Measurements from ENCODE around the gene TJP2. TPM values are rescaled to one million over a fixed set of nuclear protein-coding genes. Genes with fewer than 3 reads are reported as not detected.
A peak's percentile ranks its signal among the peaks of the same experiment; 100 is the strongest.

The TJP2 gene
- total RNA-seq, 1 experiment from 2014 or later = 2.3 TPM

- DNase-seq = no peak
- no peaks in the 10 kb centered on the region for H3K36me3 ChIP-seq (ENCODE audit: insufficient read depth, low read length)
- no peak overlapping the region for H3K4me2 ChIP-seq (ENCODE audit: low read depth, low read length, poor library complexity, severe bottlenecking)
- H3K79me2 ChIP-seq (ENCODE audit: low read length) = no peaks in the 10 kb centered on the region
- no peak overlapping the region for H2AFZ ChIP-seq (ENCODE audit: low read length)
- H4K20me1 ChIP-seq (ENCODE audit: insufficient read depth, low read depth, low read length) = no peaks in the 10 kb centered on the region
- H3K4me3 ChIP-seq (ENCODE audit: low read length) = no peak overlapping the region
- no peaks in the 10 kb centered on the region for H3K9me3 ChIP-seq (ENCODE audit: low read length)
- no peaks in the 10 kb centered on the region for H3K9me2 ChIP-seq (replicated peaks; ENCODE audit: insufficient read depth, low read length)
- H3K4me1 ChIP-seq (ENCODE audit: low read length) = peaks cover 9% of the 10 kb centered on the region
- no peak overlapping the region for H3K27ac ChIP-seq (ENCODE audit: low read length)
- H3K9ac ChIP-seq (ENCODE audit: low read length) = no peak overlapping the region
- H3K27me3 ChIP-seq (ENCODE audit: low read length) = no peaks in the 10 kb centered on the region
Measured at GRCh38 chr9:69234683-69235082, 60.6 kb downstream of the TJP2 start.

GRCh38 chr9:69236188-69236587 lies 62.1 kb downstream of the TJP2 start:
- H3K4me1 ChIP-seq (ENCODE audit: low read length) = peaks cover 9% of the 10 kb centered on the region
- H3K36me3 ChIP-seq (ENCODE audit: insufficient read depth, low read length) = no peaks in the 10 kb centered on the region
- no peak overlapping the region for H3K27ac ChIP-seq (ENCODE audit: low read length)
- no peaks in the 10 kb centered on the region for H4K20me1 ChIP-seq (ENCODE audit: insufficient read depth, low read depth, low read length)
- H3K4me2 ChIP-seq (ENCODE audit: low read depth, low read length, poor library complexity, severe bottlenecking) = no peak overlapping the region
- no peaks in the 10 kb centered on the region for H3K27me3 ChIP-seq (ENCODE audit: low read length)
- H3K4me3 ChIP-seq (ENCODE audit: low read length) = no peak overlapping the region
- no peaks in the 10 kb centered on the region for H3K9me3 ChIP-seq (ENCODE audit: low read length)
- H2AFZ ChIP-seq (ENCODE audit: low read length) = no peak overlapping the region
- H3K79me2 ChIP-seq (ENCODE audit: low read length) = no peaks in the 10 kb centered on the region
- no peak overlapping the region for H3K9ac ChIP-seq (ENCODE audit: low read length)
- DNase-seq = no peak
- H3K9me2 ChIP-seq (replicated peaks; ENCODE audit: insufficient read depth, low read length) = no peaks in the 10 kb centered on the region

GRCh38 chr9:69237702-69238295 lies 63.7 kb downstream of the TJP2 start:
- Histone ChIP-seq H3K36me3 (ENCODE audit: insufficient read depth, low read length) (no peaks in the 10 kb centered on the region), H3K27ac (ENCODE audit: low read length) (no peak overlapping the region), H3K4me3 (ENCODE audit: low read length) (no peak overlapping the region), H4K20me1 (ENCODE audit: insufficient read depth, low read depth, low read length) (no peaks in the 10 kb centered on the region), H3K9me2 (replicated peaks; ENCODE audit: insufficient read depth, low read length) (no peaks in the 10 kb centered on the region), H3K9me3 (ENCODE audit: low read length) (no peaks in the 10 kb centered on the region), H3K9ac (ENCODE audit: low read length) (no peak overlapping the region), H2AFZ (ENCODE audit: low read length) (no peak overlapping the region), H3K4me1 (ENCODE audit: low read length) (peaks cover 9% of the 10 kb centered on the region), H3K4me2 (ENCODE audit: low read depth, low read length, poor library complexity, severe bottlenecking) (no peak overlapping the region), H3K27me3 (ENCODE audit: low read length) (no peaks in the 10 kb centered on the region), H3K79me2 (ENCODE audit: low read length) (no peaks in the 10 kb centered on the region)
- no peak for DNase-seq

- H3K4me2 ChIP-seq (ENCODE audit: low read depth, low read length, poor library complexity, severe bottlenecking) = no peak overlapping the region
- H3K9ac ChIP-seq (ENCODE audit: low read length) = no peak overlapping the region
- H3K4me1 ChIP-seq (ENCODE audit: low read length) = no peaks in the 10 kb centered on the region
- no peak overlapping the region for H2AFZ ChIP-seq (ENCODE audit: low read length)
- no peaks in the 10 kb centered on the region for H3K79me2 ChIP-seq (ENCODE audit: low read length)
- H4K20me1 ChIP-seq (ENCODE audit: insufficient read depth, low read depth, low read length) = 0 out of 2 replicates have a peak, but pooled peaks cover 3% of the 10 kb centered on the region
- no peaks in the 10 kb centered on the region for H3K9me3 ChIP-seq (ENCODE audit: low read length)
- H3K36me3 ChIP-seq (ENCODE audit: insufficient read depth, low read length) = no peaks in the 10 kb centered on the region
- no peak overlapping the region for H3K27ac ChIP-seq (ENCODE audit: low read length)
- H3K27me3 ChIP-seq (ENCODE audit: low read length) = no peaks in the 10 kb centered on the region
- DNase-seq = no peak
- no peak overlapping the region for H3K4me3 ChIP-seq (ENCODE audit: low read length)
- no peaks in the 10 kb centered on the region for H3K9me2 ChIP-seq (replicated peaks; ENCODE audit: insufficient read depth, low read length)
Measured at GRCh38 chr9:69243116-69243515, 69.0 kb downstream of the TJP2 start.

- no peak overlapping the region for H2AFZ ChIP-seq (ENCODE audit: low read length)
- no peak for DNase-seq
- no peak overlapping the region for H3K27ac ChIP-seq (ENCODE audit: low read length)
- H4K20me1 ChIP-seq (ENCODE audit: insufficient read depth, low read depth, low read length) = 0 out of 2 replicates have a peak, but pooled peaks cover 3% of the 10 kb centered on the region
- no peaks in the 10 kb centered on the region for H3K79me2 ChIP-seq (ENCODE audit: low read length)
- no peaks in the 10 kb centered on the region for H3K9me3 ChIP-seq (ENCODE audit: low read length)
- no peak overlapping the region for H3K4me2 ChIP-seq (ENCODE audit: low read depth, low read length, poor library complexity, severe bottlenecking)
- no peak overlapping the region for H3K4me3 ChIP-seq (ENCODE audit: low read length)
- H3K27me3 ChIP-seq (ENCODE audit: low read length) = no peaks in the 10 kb centered on the region
- no peaks in the 10 kb centered on the region for H3K36me3 ChIP-seq (ENCODE audit: insufficient read depth, low read length)
- no peaks in the 10 kb centered on the region for H3K4me1 ChIP-seq (ENCODE audit: low read length)
- H3K9ac ChIP-seq (ENCODE audit: low read length) = no peak overlapping the region
- H3K9me2 ChIP-seq (replicated peaks; ENCODE audit: insufficient read depth, low read length) = no peaks in the 10 kb centered on the region
Measured at GRCh38 chr9:69246629-69247028, 72.6 kb downstream of the TJP2 start.

- DNase-seq = no peak
Measured at GRCh38 chr9:69248005-69248404, 73.9 kb downstream of the TJP2 start.

GRCh38 chr9:69249337-69249736 lies 75.3 kb downstream of the TJP2 start:
- Histone ChIP-seq H3K9ac (ENCODE audit: low read length) (no peak overlapping the region), H4K20me1 (ENCODE audit: insufficient read depth, low read depth, low read length) (0 out of 2 replicates have a peak, but pooled peaks cover 3% of the 10 kb centered on the region), H3K4me2 (ENCODE audit: low read depth, low read length, poor library complexity, severe bottlenecking) (no peak overlapping the region), H3K36me3 (ENCODE audit: insufficient read depth, low read length) (no peaks in the 10 kb centered on the region), H3K27ac (ENCODE audit: low read length) (no peak overlapping the region), H3K27me3 (ENCODE audit: low read length) (no peaks in the 10 kb centered on the region), H3K9me3 (ENCODE audit: low read length) (no peaks in the 10 kb centered on the region), H3K4me1 (ENCODE audit: low read length) (no peaks in the 10 kb centered on the region), H3K79me2 (ENCODE audit: low read length) (no peaks in the 10 kb centered on the region), H2AFZ (ENCODE audit: low read length) (no peak overlapping the region), H3K9me2 (replicated peaks; ENCODE audit: insufficient read depth, low read length) (no peaks in the 10 kb centered on the region), H3K4me3 (ENCODE audit: low read length) (no peak overlapping the region)
- peak; percentile 25 for DNase-seq

More at GRCh38 chr9:69248005-69248404, 73.9 kb downstream of the TJP2 start:
- H3K4me1 ChIP-seq (ENCODE audit: low read length) = no peaks in the 10 kb centered on the region
- H3K79me2 ChIP-seq (ENCODE audit: low read length) = no peaks in the 10 kb centered on the region
- no peaks in the 10 kb centered on the region for H3K36me3 ChIP-seq (ENCODE audit: insufficient read depth, low read length)
- H3K9me3 ChIP-seq (ENCODE audit: low read length) = no peaks in the 10 kb centered on the region
- no peak overlapping the region for H3K4me2 ChIP-seq (ENCODE audit: low read depth, low read length, poor library complexity, severe bottlenecking)
- no peaks in the 10 kb centered on the region for H3K9me2 ChIP-seq (replicated peaks; ENCODE audit: insufficient read depth, low read length)
- H4K20me1 ChIP-seq (ENCODE audit: insufficient read depth, low read depth, low read length) = 0 out of 2 replicates have a peak, but pooled peaks cover 3% of the 10 kb centered on the region
- no peak overlapping the region for H3K27ac ChIP-seq (ENCODE audit: low read length)
- no peak overlapping the region for H3K4me3 ChIP-seq (ENCODE audit: low read length)
- H3K9ac ChIP-seq (ENCODE audit: low read length) = no peak overlapping the region
- no peak overlapping the region for H2AFZ ChIP-seq (ENCODE audit: low read length)
- H3K27me3 ChIP-seq (ENCODE audit: low read length) = no peaks in the 10 kb centered on the region

GRCh38 chr9:69250681-69251080 lies 76.6 kb downstream of the TJP2 start:
- 0 out of 2 replicates have a peak, but pooled peaks cover 3% of the 10 kb centered on the region for H4K20me1 ChIP-seq (ENCODE audit: insufficient read depth, low read depth, low read length)
- no peaks in the 10 kb centered on the region for H3K9me2 ChIP-seq (replicated peaks; ENCODE audit: insufficient read depth, low read length)
- DNase-seq = peak; percentile 1
- H3K9ac ChIP-seq (ENCODE audit: low read length) = no peak overlapping the region
- no peaks in the 10 kb centered on the region for H3K36me3 ChIP-seq (ENCODE audit: insufficient read depth, low read length)
- H2AFZ ChIP-seq (ENCODE audit: low read length) = no peak overlapping the region
- H3K4me2 ChIP-seq (ENCODE audit: low read depth, low read length, poor library complexity, severe bottlenecking) = no peak overlapping the region
- no peak overlapping the region for H3K4me3 ChIP-seq (ENCODE audit: low read length)
- H3K27me3 ChIP-seq (ENCODE audit: low read length) = no peaks in the 10 kb centered on the region
- H3K9me3 ChIP-seq (ENCODE audit: low read length) = no peaks in the 10 kb centered on the region
- no peak overlapping the region for H3K27ac ChIP-seq (ENCODE audit: low read length)
- H3K79me2 ChIP-seq (ENCODE audit: low read length) = no peaks in the 10 kb centered on the region
- H3K4me1 ChIP-seq (ENCODE audit: low read length) = no peaks in the 10 kb centered on the region
